Inflammatory macrophage treated with lipopolysaccharide for 4 hours (primary cell): ENCODE measurements around the gene CD69.

Experiments
- DNase-seq: peaks from one replicate; pipeline ENCODE4 v3.0.0-alpha.2; 2020

CD69 gene

DNA sequence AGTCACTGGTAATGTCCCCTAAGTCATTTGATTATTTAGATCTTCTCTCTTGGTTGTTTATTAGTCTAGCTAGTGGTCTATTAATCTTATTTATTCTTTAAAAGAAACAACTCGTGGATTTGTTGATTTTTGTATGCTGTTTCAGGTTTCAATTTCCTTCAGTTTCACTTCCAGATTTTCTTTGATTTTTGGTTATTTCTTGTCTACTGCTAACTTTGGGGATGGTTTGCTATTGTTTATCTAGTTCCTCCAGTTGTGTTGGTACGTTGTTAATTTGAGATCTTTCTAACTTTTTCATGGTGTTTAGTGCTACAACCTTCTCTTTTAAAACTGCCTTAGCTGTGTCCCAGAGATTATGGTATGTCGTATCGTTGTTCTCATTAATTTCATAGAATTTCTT is 18.5 kb upstream of the CD69 start:
- DNase-seq, result peak; percentile 37

DNA sequence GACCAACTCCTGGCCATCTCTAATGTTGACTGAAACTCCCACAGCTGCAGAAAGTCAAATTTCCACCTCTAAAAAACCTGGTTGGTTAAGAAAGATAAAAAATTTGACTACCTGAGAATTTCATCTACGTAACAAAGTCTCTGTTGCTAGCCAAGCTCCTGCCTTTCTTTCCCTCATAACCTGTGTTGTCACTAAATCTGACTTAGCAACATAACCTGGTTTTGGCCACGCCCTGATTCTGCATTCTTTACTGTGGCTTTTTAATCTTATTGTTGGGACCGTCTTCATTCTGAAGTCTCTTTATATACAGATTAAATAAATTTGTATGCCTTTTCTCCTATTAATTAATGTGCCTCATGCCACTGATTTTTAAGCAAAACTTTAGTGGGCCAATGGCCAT is 16.1 kb upstream of the CD69 start:
- no peak for DNase-seq

GRCh38 chr12:9773216-9773877 is 12.6 kb upstream of the CD69 start:
- no peak for DNase-seq

DNA sequence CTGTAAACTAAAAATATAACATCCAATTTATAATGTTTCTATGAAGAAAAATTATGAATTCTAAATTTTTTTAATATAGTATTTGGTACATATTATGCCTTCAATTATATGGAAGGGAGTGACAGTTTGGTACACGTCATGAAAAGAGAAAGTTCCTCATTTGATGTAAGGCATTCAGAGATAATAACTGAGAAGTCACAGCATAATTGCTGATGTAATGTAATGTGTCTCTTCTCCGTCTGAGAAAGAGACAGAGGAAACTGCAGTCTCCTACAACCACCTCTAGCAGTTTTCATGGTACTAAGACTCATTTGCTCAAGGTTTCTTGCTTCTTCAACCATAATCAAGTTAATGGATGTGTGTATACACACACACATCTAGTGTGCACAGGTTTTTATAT is 2.3 kb upstream of the CD69 start:
- DNase-seq, result peak; percentile 81

DNA sequence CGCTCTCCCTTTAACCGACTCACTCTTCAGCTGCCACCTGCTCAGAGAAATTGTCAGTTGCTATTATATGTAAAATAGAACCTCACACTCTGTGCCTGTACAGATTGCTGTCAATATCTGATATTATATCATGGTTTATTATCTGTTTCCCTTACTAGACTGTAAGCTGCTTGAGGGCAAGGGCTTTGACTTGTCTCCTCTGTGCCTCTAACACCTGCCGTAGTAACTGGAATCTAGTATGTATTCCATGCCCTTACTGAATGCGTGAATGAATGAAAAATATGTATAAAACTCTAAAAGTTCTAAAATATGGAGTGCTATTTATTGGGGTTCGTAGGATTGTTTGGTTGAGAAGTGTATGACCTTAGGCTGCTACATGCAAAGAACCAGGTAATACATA is 1.7 kb upstream of the CD69 start:
- DNase-seq, result no peak

DNA sequence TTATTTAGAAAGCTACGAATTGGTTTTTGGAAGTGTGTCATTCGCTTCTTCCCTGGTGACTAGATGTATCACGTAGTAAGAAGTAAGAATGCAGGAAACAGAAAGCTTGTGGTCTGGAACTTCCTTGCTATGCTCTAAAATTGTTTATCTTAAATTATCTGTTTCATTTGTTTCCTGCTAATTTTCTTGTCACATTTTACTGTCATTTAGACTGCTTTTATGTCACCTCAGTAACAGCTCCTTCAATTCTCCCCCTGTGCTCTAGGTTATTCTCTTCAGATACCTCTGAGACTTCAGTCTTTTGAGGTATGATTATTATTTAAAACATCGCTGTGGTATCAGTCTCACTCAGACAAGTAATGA is 699 bp upstream of the CD69 start:
- peak; percentile 84 for DNase-seq

DNA sequence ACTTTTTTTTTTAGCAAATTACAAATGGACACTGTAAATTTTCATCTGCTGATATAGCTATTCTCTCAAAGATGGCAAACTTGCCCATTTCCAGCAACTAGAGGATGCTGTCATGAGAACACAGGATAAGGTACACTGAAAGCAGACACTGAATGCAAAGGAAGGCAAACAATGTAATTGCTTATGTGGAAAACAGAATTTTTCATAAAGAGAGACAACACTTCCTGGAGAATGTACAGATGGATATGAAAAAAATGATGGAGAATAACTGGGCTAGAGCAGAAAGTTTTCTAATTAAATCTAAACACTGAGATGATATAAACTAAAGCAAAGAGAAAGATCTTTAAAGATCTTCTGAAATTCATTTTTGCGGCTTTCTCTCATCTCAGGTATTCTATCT is 581 bp downstream of the CD69 start:
- DNase-seq, result no peak

- no peak for DNase-seq
Observed at GRCh38 chr12:9759694-9760093, 1.0 kb downstream of the CD69 start.

GRCh38 chr12:9758119-9758518 is 2.6 kb downstream of the CD69 start:
- peak; percentile 27 for DNase-seq

DNA sequence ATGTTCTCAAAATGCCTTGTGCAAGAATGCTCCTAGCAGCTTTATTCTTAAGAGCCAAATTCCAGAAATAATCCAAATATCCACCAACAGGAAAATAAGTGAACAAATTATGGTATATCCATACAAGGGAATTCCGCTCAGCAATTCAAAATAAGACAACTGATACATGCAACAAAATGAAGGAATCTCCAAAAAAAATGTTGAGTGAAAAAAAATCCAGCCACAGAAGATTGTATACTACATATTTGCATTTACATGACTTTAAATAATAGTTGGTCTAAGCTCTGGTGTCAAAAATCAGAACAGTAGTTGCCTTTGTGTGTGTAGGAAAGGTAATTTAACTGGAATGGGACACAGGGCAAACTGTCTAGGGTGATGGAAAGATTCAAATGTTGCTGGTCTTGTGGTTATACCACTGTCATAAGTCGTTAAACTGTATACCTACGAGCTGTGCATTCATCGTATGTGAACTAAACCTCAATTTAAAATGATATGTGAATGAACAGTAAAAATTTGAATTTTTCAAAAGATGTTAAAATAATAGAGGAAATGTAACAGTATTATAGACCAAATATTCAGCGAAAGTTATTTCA is 3.2 kb downstream of the CD69 start:
- no peak for DNase-seq

DNA sequence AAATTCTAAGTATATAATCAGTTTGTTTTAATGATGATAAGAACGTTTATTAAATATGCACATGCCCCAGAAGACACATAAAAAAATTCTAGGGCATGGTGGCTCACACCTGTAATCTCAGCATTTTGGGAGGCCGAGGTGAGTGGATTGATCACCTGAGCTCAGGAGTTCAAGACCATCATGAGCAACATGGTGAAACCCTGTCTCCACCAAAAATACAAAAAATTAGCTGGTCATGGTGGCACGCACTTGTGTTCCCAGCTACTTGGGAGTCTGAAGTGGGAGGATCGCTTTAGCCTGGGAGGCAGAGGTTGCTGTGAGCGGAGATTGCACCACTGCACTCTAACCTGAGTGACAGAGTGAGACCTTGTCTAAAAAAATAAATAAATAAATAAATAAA is 4.0 kb downstream of the CD69 start:
- no peak for DNase-seq

- DNase-seq, result no peak
Observed at GRCh38 chr12:9756170-9756569, 4.5 kb downstream of the CD69 start.

DNA sequence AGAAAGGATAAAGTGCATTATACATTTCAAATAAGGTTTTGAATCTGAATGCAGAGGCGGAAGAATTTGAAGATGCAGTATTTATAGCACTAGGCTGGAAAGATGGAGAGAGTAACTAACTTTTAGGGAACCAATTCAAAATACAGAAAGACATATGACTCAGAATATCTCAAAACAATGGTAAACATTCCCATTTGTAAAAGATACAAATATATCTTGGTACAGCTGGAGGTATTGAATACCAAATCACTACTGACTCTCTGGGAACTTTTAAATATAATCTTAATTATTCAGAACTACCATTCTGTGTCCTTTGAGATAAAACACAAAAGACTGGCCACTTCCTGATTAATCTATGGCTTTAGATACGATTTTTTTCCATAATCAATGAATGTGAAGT is 5.1 kb downstream of the CD69 start:
- no peak for DNase-seq

- DNase-seq, result no peak
Observed at GRCh38 chr12:9755035-9755434, 5.7 kb downstream of the CD69 start.

DNA sequence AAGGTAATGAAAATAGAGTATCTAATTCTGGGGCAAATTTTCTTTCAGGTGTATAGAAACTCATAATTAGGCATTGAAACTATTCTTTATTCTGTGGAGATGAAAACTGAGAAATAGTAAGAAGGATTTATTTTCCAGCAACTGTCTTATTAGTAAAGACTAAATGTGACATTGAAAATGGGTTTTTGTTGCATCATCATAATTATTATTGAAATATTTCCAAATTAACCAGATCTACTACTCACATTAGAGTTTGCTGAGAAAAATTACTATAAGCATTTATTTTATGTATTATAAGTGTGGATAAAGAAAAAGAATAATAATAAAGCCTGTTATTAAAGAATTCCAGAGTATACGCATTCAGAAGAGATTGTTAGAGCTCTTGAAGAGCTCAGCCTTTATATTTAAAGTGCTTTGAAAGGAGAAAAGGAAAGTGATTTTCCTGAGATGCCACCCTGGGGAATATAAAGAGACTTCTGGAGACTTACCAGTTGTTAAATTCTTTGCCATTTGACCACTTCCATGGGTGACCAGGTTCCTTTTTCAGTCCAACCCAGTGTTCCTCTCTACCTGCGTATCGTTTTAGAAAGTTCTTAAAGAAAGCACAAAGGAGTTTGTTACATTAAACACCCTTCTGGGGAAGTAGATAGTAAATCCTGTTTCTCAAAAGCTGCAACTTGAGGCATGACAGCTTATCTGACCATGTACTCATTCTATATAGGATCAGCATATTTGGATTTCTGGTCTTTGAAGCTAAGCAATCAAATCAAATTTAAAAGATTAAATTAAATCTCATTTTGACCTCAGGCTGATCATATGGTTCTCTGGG is 6.4 kb downstream of the CD69 start:
- no peak for DNase-seq

DNA sequence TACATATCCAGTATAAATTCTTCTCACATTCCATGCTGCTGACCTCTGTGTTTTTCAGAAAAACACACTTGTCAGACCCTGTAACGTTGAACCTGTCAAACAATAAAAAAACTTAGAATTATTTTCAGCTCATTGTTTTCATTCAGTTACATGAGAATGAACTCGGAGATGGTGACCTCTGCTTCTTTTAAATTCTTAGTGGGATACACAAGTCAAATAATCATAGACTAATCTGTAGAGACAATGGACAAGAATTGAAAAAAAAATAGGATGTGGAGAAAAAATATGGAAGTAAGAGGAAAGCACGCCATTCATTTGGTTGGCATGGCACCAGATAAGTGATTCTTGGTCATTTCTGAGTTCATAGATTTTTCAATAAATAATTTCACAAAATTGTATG is 7.2 kb downstream of the CD69 start:
- DNase-seq, result no peak

DNA sequence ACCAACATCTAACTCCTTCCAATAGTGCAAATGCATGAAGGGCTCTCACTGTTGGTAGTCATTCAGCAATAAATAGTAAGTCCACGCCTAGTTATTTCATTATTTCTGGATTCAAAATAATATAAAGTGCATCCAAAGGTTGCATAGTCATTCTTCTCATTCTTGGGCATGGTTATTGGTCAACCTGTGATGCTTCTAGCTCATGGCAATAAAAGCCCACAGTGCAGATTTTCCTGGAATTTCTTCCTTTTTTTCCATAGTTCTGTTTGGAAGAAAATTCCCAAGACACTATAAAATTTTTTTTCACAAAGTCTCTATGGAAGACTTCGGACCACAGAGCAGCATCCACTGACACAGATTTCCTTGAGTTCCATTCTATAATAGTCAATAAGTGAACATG is 7.6 kb downstream of the CD69 start:
- no peak for DNase-seq

DNA sequence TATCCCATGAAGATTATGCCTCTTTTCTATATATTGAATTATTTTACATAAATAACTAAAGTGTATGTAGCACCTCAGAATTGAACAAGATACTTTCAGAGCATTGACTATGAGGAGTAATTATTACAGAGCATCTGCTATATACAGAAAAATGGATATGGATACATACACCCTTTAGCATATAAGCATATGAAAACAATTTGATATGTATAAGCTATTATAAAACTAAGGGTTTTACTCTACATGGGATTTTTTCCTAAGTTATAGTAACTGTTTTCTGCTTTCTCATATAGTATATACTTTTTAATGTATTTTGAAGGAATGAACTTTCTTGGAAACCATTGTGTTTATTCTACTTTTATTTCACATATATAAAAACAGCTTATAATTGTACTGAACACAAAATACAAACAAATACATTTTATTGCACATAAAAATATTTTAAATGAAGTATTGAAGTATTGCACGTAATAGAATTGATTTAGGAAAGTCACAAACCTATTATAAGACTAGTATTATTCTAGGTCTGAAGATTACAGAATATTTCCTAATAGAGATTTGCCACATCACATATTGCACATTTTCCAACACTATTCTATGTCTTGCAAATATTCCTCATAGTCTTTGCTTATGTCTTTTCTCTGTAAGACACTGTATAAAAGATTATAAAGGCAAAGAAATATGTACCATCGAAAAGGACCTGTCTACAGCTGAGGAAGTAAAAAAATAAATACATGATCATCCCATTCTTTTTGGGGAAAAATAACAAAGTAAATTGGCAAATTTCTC is 8.4 kb downstream of the CD69 start:
- no peak for DNase-seq

GRCh38 chr12:9751204-9752144 is 9.2 kb downstream of the CD69 start:
- DNase-seq, result peak; percentile 74

DNA sequence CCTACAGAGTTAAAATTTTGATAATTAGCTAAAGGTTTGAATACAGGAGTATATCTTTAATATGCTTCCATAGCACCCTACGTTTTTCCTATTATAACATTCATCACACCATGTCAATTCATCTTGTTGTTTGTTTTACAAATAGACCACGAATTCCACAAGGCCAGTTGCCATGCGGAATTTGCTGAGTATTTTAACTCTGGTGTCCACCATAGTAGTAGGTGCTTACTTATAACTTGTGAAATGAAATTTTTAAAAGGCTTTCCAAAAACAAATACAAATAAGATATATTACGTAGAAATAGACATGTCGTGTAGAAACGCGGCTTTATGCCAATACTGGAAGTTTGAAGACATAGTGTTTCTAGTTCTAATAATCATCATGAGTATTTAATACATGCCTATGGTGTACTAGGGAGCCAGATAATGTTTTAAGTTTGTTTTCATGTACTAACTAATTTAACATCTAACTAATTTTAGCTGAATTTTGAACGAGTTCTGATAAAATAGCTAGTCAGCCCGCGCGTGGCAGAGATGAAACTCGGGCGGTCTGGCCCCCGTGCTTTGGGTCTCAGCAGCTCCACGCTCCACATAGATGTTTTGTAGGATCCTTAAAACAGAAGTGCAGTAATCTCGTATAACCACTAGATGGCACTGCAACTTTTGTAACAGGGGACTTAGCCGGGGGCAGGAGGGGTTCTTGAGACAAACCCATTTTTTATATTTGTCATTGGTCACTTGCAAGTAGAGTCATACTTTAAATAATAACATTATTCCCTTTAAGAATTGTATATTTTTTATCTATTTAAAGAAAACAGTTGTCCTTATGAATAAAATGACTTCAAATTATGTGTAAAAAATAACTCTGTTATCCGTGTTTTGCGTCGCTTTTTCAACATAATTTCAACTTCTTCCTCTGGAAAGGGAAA is 10.2 kb downstream of the CD69 start:
- DNase-seq, result peak; percentile 77

GRCh38 chr12:9749640-9750039 is 11.1 kb downstream of the CD69 start:
- no peak for DNase-seq
